Tibial nerve (tissue), 4 donors: ENCODE measurements around the gene ROBO1.

Source experiments
- CTCF ChIP-seq, 5 experiments: fragments of 200-600 bp in 3 of 5; fragments of 450-650 bp in 2 of 5; sonication (generic) in 3 of 5; IDR thresholded peaks; one replicate each; pipeline ENCODE4 v1.5.1; 2016 to 2019; ENCODE audit warnings: antibody characterized with exemption in 5 of 5, mild to moderate bottlenecking in 3 of 5, moderate library complexity in 2 of 5
- EP300 ChIP-seq, 2 donors: sonication (generic); formaldehyde crosslinking; IDR thresholded peaks; one replicate each; pipeline ENCODE4 v1.6.1; 2017; ENCODE audit warnings: antibody characterized with exemption in 2 of 2, mild to moderate bottlenecking in 1 of 2
- POLR2A ChIP-seq, 2 donors: fragments of 450-650 bp; IDR thresholded peaks; one replicate each; pipeline ENCODE4 v1.6.1; 2017; ENCODE audit warnings: antibody characterized with exemption in 2 of 2, mild to moderate bottlenecking in 2 of 2, moderate library complexity in 2 of 2

GRCh38 chr3:78912259-78912658 is 855.5 kb downstream of the ROBO1 start:
- TF ChIP-seq CTCF (IDR thresholded peaks at IDR 0.05) (no peak), POLR2A (IDR thresholded peaks at IDR 0.05) (no peak), EP300 (IDR thresholded peaks at IDR 0.05) (no peak)
